Endodermal cell (in vitro differentiated cells): Measurements from ENCODE around the gene POMP. TPM values are rescaled to one million over a fixed set of nuclear protein-coding genes. Genes with fewer than 3 reads are reported as not detected.

Experiments
- DNase-seq: peaks from one replicate; pipeline ENCODE4 v3.0.0-alpha.2; 2017
- H3K27ac ChIP-seq: 2 replicates; pipeline ENCODE4 v1.5.1; 2013; ENCODE audit warnings: mild to moderate bottlenecking, low read depth, low read length, moderate library complexity
- H3K27me3 ChIP-seq: 2 replicates; pipeline ENCODE4 v1.6.1; 2013; ENCODE audit warnings: mild to moderate bottlenecking, low read length, moderate library complexity; ENCODE audit not compliant: insufficient read depth, control insufficient read depth, poor library complexity, severe bottlenecking
- H3K36me3 ChIP-seq: 2 replicates; pipeline ENCODE4 v1.7.0; 2013; ENCODE audit warnings: mild to moderate bottlenecking, low read length, moderate library complexity; ENCODE audit not compliant: control insufficient read depth, insufficient read depth
- H3K4me1 ChIP-seq: one replicate; pipeline ENCODE4 v1.7.0; 2013; ENCODE audit warnings: low read length; ENCODE audit not compliant: control insufficient read depth, insufficient read depth
- H3K4me3 ChIP-seq: 2 replicates; pipeline ENCODE4 v1.5.1; 2013; ENCODE audit warnings: mild to moderate bottlenecking, low read length, moderate library complexity
- H3K9ac ChIP-seq: 2 replicates; pipeline ENCODE4 v1.6.1; 2013; ENCODE audit warnings: mild to moderate bottlenecking, low read length, moderate library complexity; ENCODE audit not compliant: poor library complexity, severe bottlenecking; ENCODE audit errors: extremely low read depth
- H3K9me3 ChIP-seq: 2 replicates; pipeline ENCODE4 v1.6.1; 2013; ENCODE audit warnings: mild to moderate bottlenecking, low read length, moderate library complexity; ENCODE audit not compliant: control insufficient read depth
- H3K27ac Mint-ChIP-seq: 2 replicates; pipeline ENCODE4 v1.8.0; 2020; ENCODE audit warnings: mixed read lengths
- H3K27me3 Mint-ChIP-seq: 2 replicates; pipeline ENCODE4 v1.8.0; 2021; ENCODE audit warnings: mild to moderate bottlenecking, mixed read lengths; ENCODE audit not compliant: insufficient read depth
- H3K36me3 Mint-ChIP-seq: 2 replicates; pipeline ENCODE4 v1.8.0; 2020; ENCODE audit warnings: low read depth, mixed read lengths
- H3K4me1 Mint-ChIP-seq: 2 replicates; pipeline ENCODE4 v1.8.0; 2020; ENCODE audit warnings: mixed read lengths
- H3K4me3 Mint-ChIP-seq: 2 replicates; pipeline ENCODE4 v1.8.0; 2020; ENCODE audit warnings: mild to moderate bottlenecking, moderate library complexity, mixed read lengths
- H3K9me3 Mint-ChIP-seq: 2 replicates; pipeline ENCODE4 v1.8.0; 2020; ENCODE audit warnings: mild to moderate bottlenecking, mixed read lengths
- WGBS, 2 experiments: methylation state at CpG; one replicate each; pipeline versions ENCODE4 v1.1.5 to v1.1.7; 2013; ENCODE audit warnings: missing lambda C conversion rate in 2 of 2, mixed read lengths in 1 of 2; ENCODE audit not compliant: insufficient coverage in 1 of 2, insufficient read length in 1 of 2; 5-methylcytosine and 5-hydroxymethylcytosine counted together
- total RNA-seq, 2 donors: library from RNA; stranded (reverse); fragmentation: NEBNext Ultra II Directional in 1 of 2; extraction: Animal tissue kit (Norgen Biotek cat#: 25700) in 1 of 2; gene quantifications; 2 replicates in 1 of 2; 3 replicates in 1 of 2; pipeline ENCODE4 v1.2.1, GENCODE V29; 2021
- TF ChIP-seq, protein P1 (sequence below): fragments of 200-600 bp; sonication (generic); conservative IDR thresholded peaks from 2 replicates; pipeline ENCODE4 v1.5.0; 2021; ENCODE audit warnings: antibody characterized with exemption, mild to moderate bottlenecking

POMP gene
- total RNA-seq, 2 donors from 2014 or later, result 88.8 to 95.4 TPM

- H3K4me3 Mint-ChIP-seq, result no peak overlapping the region
- WGBS, 2 experiments, result 96 to 98% methylated on average over 4 to 5 of the region's 5 CpGs
- H3K27me3 ChIP-seq, result no peaks in the 10 kb centered on the region
- no peak overlapping the region for H3K27ac Mint-ChIP-seq
- peaks cover 21% of the 10 kb centered on the region for H3K36me3 ChIP-seq
- H3K27ac ChIP-seq, result no peak overlapping the region
- peaks cover 4% of the 10 kb centered on the region for H3K36me3 Mint-ChIP-seq
- DNase-seq, result no peak
- H3K4me3 ChIP-seq, result no peak overlapping the region
- H3K4me1 ChIP-seq, result peaks cover 15% of the 10 kb centered on the region
- no peaks in the 10 kb centered on the region for H3K27me3 Mint-ChIP-seq
- H3K9me3 ChIP-seq, result no peaks in the 10 kb centered on the region
- no peak overlapping the region for H3K9ac ChIP-seq
- TF ChIP-seq, protein P1, sequence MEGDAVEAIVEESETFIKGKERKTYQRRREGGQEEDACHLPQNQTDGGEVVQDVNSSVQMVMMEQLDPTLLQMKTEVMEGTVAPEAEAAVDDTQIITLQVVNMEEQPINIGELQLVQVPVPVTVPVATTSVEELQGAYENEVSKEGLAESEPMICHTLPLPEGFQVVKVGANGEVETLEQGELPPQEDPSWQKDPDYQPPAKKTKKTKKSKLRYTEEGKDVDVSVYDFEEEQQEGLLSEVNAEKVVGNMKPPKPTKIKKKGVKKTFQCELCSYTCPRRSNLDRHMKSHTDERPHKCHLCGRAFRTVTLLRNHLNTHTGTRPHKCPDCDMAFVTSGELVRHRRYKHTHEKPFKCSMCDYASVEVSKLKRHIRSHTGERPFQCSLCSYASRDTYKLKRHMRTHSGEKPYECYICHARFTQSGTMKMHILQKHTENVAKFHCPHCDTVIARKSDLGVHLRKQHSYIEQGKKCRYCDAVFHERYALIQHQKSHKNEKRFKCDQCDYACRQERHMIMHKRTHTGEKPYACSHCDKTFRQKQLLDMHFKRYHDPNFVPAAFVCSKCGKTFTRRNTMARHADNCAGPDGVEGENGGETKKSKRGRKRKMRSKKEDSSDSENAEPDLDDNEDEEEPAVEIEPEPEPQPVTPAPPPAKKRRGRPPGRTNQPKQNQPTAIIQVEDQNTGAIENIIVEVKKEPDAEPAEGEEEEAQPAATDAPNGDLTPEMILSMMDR, result no peak
- no peaks in the 10 kb centered on the region for H3K9me3 Mint-ChIP-seq
- peaks cover 15% of the 10 kb centered on the region for H3K4me1 Mint-ChIP-seq
Observed at GRCh38 chr13:28705461-28706083, 46.6 kb downstream of the POMP start.

GRCh38 chr13:28707629-28708427 is 48.9 kb downstream of the POMP start:
- WGBS, 2 experiments, result 97 to 99% methylated on average over 4 to 5 of the region's 5 CpGs
- Mint-ChIP-seq H3K4me3 (no peak overlapping the region), H3K4me1 (peaks cover 15% of the 10 kb centered on the region), H3K27ac (no peak overlapping the region), H3K9me3 (no peaks in the 10 kb centered on the region), H3K27me3 (no peaks in the 10 kb centered on the region), H3K36me3 (peaks cover 4% of the 10 kb centered on the region)
- peaks cover 15% of the 10 kb centered on the region for H3K4me1 ChIP-seq
- TF ChIP-seq, protein P1, result no peak
- H3K36me3 ChIP-seq, result peaks cover 6% of the 10 kb centered on the region
- H3K27ac ChIP-seq, result no peak overlapping the region
- no peaks in the 10 kb centered on the region for H3K27me3 ChIP-seq
- no peak overlapping the region for H3K4me3 ChIP-seq
- DNase-seq, result no peak
- H3K9me3 ChIP-seq, result no peaks in the 10 kb centered on the region
- H3K9ac ChIP-seq, result no peak overlapping the region

GRCh38 chr13:28710161-28710560 is 51.2 kb downstream of the POMP start:
- Mint-ChIP-seq H3K9me3 (no peaks in the 10 kb centered on the region), H3K36me3 (peaks cover 4% of the 10 kb centered on the region), H3K27ac (no peak overlapping the region), H3K27me3 (no peaks in the 10 kb centered on the region), H3K4me3 (no peak overlapping the region), H3K4me1 (peaks cover 4% of the 10 kb centered on the region)
- Histone ChIP-seq H3K36me3 (peaks cover 5% of the 10 kb centered on the region), H3K9ac (no peak overlapping the region), H3K27ac (no peak overlapping the region), H3K9me3 (no peaks in the 10 kb centered on the region), H3K27me3 (no peaks in the 10 kb centered on the region), H3K4me3 (no peak overlapping the region), H3K4me1 (peaks cover 7% of the 10 kb centered on the region)
- no peak for DNase-seq
- TF ChIP-seq, protein P1, result no peak
- 98% methylated on average over 4 of the region's 4 CpGs; no CpG with 5 or more reads in 1 of the 2 experiments for WGBS, 2 experiments
